A549 (cell line): ENCODE measurements around the gene GLIS1. TPM values are rescaled to one million over a fixed set of nuclear protein-coding genes. Genes with fewer than 3 reads are reported as not detected.

Experiments used
- ATAC-seq, 2 experiments: fragments of 200-7000 bp in 1 of 2; fragments of >200 bp in 1 of 2; cut with Nextera tagmentation in 1 of 2; cut with Tn5 transposase in 1 of 2; 3 replicates each; pipeline versions ENCODE4 v1.8.0 to v1.9.1; 2018 to 2020; ENCODE audit warnings: mild to moderate bottlenecking in 1 of 2, moderate library complexity in 1 of 2
- CTCF ChIA-PET: fragments of 300-600 bp; sonication (Branson Sonifier 250); formaldehyde crosslinking; extraction: SDS; loops from one replicate; lab custom pipeline; 2021; ENCODE audit warnings: antibody characterized with exemption, inconsistent platforms; lab: Yijun Ruan, JAX
- POLR2A ChIA-PET: fragments of 350-600 bp; formaldehyde crosslinking; extraction: SDS; loops from one replicate; lab custom pipeline; 2021; ENCODE audit warnings: antibody characterized with exemption, inconsistent platforms; lab: Yijun Ruan, JAX
- DNase-seq, 2 experiments: peaks; one replicate each; pipeline versions ENCODE4 v3.0.0 to v3.0.0-alpha.2; 2011 to 2016; ENCODE audit warnings: low read depth in 1 of 2, low spot score in 1 of 2
- FAIRE-seq: peaks from 2 replicates; lab custom pipeline; 2011; peaks lifted over from hg19 to GRCh38; lab: Jason Lieb, UNC
- H3K27ac ChIP-seq, 2 experiments: fragments of >200 bp; sonication (Bioruptor Twin); formaldehyde crosslinking; 3 replicates each; pipeline ENCODE4 v1.5.1; 2016 to 2017
- H3K4me1 ChIP-seq: fragments of >200 bp; sonication (Bioruptor Twin); formaldehyde crosslinking; 3 replicates; pipeline ENCODE4 v1.6.1; 2016
- H3K4me2 ChIP-seq: fragments of >200 bp; sonication (Bioruptor Twin); formaldehyde crosslinking; 3 replicates; pipeline ENCODE4 v1.6.1; 2016
- H3K4me3 ChIP-seq: fragments of >200 bp; sonication (Bioruptor Twin); formaldehyde crosslinking; 3 replicates; pipeline ENCODE4 v1.5.1; 2016
- H3K9me3 ChIP-seq: fragments of >200 bp; sonication (Bioruptor Twin); formaldehyde crosslinking; 3 replicates; pipeline ENCODE4 v1.6.1; 2016
- CBX8 ChIP-seq: fragments of 200-600 bp; sonication (generic); IDR thresholded peaks from 2 replicates; pipeline ENCODE4 v1.6.1; 2016
- CHD4 ChIP-seq: fragments of 200-600 bp; sonication (generic); IDR thresholded peaks from 2 replicates; pipeline ENCODE4 v1.6.1; 2016; ENCODE audit warnings: antibody characterized with exemption, mild to moderate bottlenecking, borderline replicate concordance
- ESRRA ChIP-seq: fragments of 150-350 bp; IDR thresholded peaks from 2 replicates; pipeline ENCODE4 v1.6.1; 2014; ENCODE audit warnings: mild to moderate bottlenecking, low read length, borderline replicate concordance
- FOSL2 ChIP-seq, 2 experiments: fragments of 450-650 bp in 1 of 2; fragments of >200 bp in 1 of 2; sonication (Bioruptor Twin) in 1 of 2; formaldehyde crosslinking; IDR thresholded peaks; 2 replicates each; pipeline versions ENCODE4 v1.5.0 to v1.6.1; 2016 to 2020; ENCODE audit warnings: mild to moderate bottlenecking in 1 of 2, moderate library complexity in 1 of 2
- HDAC2 ChIP-seq: fragments of 200-600 bp; sonication (generic); IDR thresholded peaks from 2 replicates; pipeline ENCODE4 v1.6.1; 2016
- HEYL ChIP-seq: fragments of 250-450 bp; sonication (Bioruptor Pico); IDR thresholded peaks from 2 replicates; pipeline ENCODE4 v1.8.0; 2021; ENCODE audit warnings: mild to moderate bottlenecking, moderate library complexity
- HOXB13 ChIP-seq: fragments of 250-450 bp; sonication (Bioruptor Pico); IDR thresholded peaks from 2 replicates; pipeline ENCODE4 v1.5.0; 2020; ENCODE audit warnings: low read depth, mild to moderate bottlenecking, moderate library complexity
- KDM5A ChIP-seq: fragments of 200-600 bp; sonication (generic); IDR thresholded peaks from 2 replicates; pipeline ENCODE4 v1.6.1; 2016; ENCODE audit warnings: antibody characterized with exemption, mild to moderate bottlenecking
- REST ChIP-seq: fragments of 200-600 bp; sonication (generic); IDR thresholded peaks from 2 replicates; pipeline ENCODE4 v1.6.1; 2016; ENCODE audit warnings: antibody characterized with exemption, mild to moderate bottlenecking, moderate library complexity
- SREBF2 ChIP-seq: fragments of 450-650 bp; IDR thresholded peaks from 2 replicates; pipeline ENCODE4 v1.6.1; 2014; ENCODE audit warnings: mild to moderate bottlenecking, moderate library complexity
- TP53 ChIP-seq: fragments of 250-450 bp; sonication (Bioruptor Pico); IDR thresholded peaks from 2 replicates; pipeline ENCODE4 v1.5.0; 2021; ENCODE audit warnings: mild to moderate bottlenecking, moderate library complexity
- ZC3H11A ChIP-seq: fragments of 450-650 bp; IDR thresholded peaks from 2 replicates; pipeline ENCODE4 v1.6.1; 2014; ENCODE audit warnings: antibody characterized with exemption, mild to moderate bottlenecking
- ZSCAN20 ChIP-seq: fragments of 250-450 bp; sonication (Bioruptor Pico); IDR thresholded peaks from 2 replicates; pipeline ENCODE4 v1.8.0; 2022; ENCODE audit warnings: mild to moderate bottlenecking, moderate library complexity
- WGBS: methylation state at CpG from one replicate; pipeline ENCODE4 v1.1.6; 2017; ENCODE audit errors: missing lambda C conversion rate; 5-methylcytosine and 5-hydroxymethylcytosine counted together
- polyA plus RNA-seq, 4 experiments: library from polyadenylated mRNA; depleted of rRNA in 3 of 4; stranded (reverse); fragments of >200 nt; fragmentation: RNase III in 1 of 4; extraction: RNeasy Plus Mini Kit Qiagen cat#74134 plus additional on column Dnase treatment in 1 of 4; gene quantifications; 2 replicates in 3 of 4; 3 replicates in 1 of 4; pipeline ENCODE4 v1.2.3, GENCODE V29; 2011 to 2017
- TF ChIP-seq, protein P1 (sequence below): fragments of 250-450 bp; sonication (Bioruptor Pico); IDR thresholded peaks from 2 replicates; pipeline ENCODE4 v1.5.0; 2020; ENCODE audit warnings: low read depth, mild to moderate bottlenecking, moderate library complexity
- TF ChIP-seq, protein P2 (sequence below): IDR thresholded peaks from 2 replicates; pipeline ENCODE4 v1.6.1; 2012; ENCODE audit warnings: low read depth, borderline replicate concordance
- TF ChIP-seq, protein P3 (sequence below): IDR thresholded peaks from 2 replicates; pipeline ENCODE4 v1.6.1; 2012
- TF ChIP-seq, protein P4 (sequence below): fragments of 150-350 bp; IDR thresholded peaks from 2 replicates; pipeline ENCODE4 v1.6.1; 2014; ENCODE audit warnings: low read depth, mild to moderate bottlenecking, low read length

The GLIS1 gene
- polyA plus RNA-seq, 2 of the 4 experiments (the other 2 are of a cell fraction) = 0.04 TPM; not detected in 1

DNA sequence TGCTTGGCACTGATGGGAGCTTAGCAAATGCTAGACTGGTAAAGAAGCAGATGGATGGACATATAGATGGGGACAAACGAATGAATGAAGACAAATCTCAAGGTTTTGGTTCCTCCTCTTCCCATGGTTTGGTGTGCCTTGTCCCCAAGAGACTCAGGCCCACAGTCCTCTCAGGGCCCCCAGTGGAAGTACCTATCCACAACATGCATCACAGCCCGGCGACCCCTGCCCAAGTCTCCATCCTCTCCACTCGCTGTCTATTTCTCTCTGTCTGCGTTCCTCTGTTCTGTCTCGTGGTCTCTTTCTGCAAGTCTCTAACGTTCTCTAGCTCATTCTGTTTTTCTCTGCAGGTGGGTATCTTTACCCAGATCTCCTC lies 85.8 kb downstream of the GLIS1 start:
- ChIA-PET POLR2A (no interaction called here), CTCF (no interaction called here)
- ATAC-seq = no peak
- Histone ChIP-seq H3K9me3 (no peaks in the 10 kb centered on the region), H3K4me3 (no peak overlapping the region), H3K4me1 (no peaks in the 10 kb centered on the region), H3K4me2 (no peak overlapping the region), H3K27ac (no peak overlapping the region)
- no peak for TF ChIP-seq ESRRA
- TF ChIP-seq, protein P1, sequence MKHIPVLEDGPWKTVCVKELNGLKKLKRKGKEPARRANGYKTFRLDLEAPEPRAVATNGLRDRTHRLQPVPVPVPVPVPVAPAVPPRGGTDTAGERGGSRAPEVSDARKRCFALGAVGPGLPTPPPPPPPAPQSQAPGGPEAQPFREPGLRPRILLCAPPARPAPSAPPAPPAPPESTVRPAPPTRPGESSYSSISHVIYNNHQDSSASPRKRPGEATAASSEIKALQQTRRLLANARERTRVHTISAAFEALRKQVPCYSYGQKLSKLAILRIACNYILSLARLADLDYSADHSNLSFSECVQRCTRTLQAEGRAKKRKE (CRISPR knock-in tag) = no peak
- no peak for TF ChIP-seq CBX8
- no peak for TF ChIP-seq HDAC2
- TF ChIP-seq TP53 (CRISPR knock-in tag) = no peak
- no peak for TF ChIP-seq KDM5A
- TF ChIP-seq REST = no peak
- TF ChIP-seq, protein P2, sequence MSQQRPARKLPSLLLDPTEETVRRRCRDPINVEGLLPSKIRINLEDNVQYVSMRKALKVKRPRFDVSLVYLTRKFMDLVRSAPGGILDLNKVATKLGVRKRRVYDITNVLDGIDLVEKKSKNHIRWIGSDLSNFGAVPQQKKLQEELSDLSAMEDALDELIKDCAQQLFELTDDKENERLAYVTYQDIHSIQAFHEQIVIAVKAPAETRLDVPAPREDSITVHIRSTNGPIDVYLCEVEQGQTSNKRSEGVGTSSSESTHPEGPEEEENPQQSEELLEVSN = no peak
- TF ChIP-seq, protein P3, sequence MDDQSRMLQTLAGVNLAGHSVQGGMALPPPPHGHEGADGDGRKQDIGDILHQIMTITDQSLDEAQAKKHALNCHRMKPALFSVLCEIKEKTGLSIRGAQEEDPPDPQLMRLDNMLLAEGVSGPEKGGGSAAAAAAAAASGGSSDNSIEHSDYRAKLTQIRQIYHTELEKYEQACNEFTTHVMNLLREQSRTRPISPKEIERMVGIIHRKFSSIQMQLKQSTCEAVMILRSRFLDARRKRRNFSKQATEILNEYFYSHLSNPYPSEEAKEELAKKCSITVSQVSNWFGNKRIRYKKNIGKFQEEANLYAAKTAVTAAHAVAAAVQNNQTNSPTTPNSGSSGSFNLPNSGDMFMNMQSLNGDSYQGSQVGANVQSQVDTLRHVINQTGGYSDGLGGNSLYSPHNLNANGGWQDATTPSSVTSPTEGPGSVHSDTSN = no peak
- no peak for TF ChIP-seq HEYL (CRISPR knock-in tag)
- no peak for TF ChIP-seq ZC3H11A
- no peak for TF ChIP-seq SREBF2
- no peak for TF ChIP-seq CHD4
- TF ChIP-seq FOSL2 (IDR thresholded peaks at IDR 0.05) = no peak
- TF ChIP-seq FOSL2 (CRISPR knock-in tag; IDR thresholded peaks at IDR 0.05) = no peak
- DNase-seq = no peak
- WGBS = 60% methylated on average over 7 of the region's 7 CpGs
- no peak for FAIRE-seq

- no peak for FAIRE-seq
- H3K27ac ChIP-seq = no peak overlapping the region
- ChIA-PET POLR2A (no interaction called here), CTCF (no interaction called here)
- ATAC-seq = no peak
- H3K9me3 ChIP-seq = no peaks in the 10 kb centered on the region
- 25% methylated on average over 7 of the region's 7 CpGs for WGBS
- TF ChIP-seq ZSCAN20 (CRISPR knock-in tag) = no peak
- no peak for TF ChIP-seq HOXB13 (CRISPR knock-in tag)
- TF ChIP-seq, protein P4, sequence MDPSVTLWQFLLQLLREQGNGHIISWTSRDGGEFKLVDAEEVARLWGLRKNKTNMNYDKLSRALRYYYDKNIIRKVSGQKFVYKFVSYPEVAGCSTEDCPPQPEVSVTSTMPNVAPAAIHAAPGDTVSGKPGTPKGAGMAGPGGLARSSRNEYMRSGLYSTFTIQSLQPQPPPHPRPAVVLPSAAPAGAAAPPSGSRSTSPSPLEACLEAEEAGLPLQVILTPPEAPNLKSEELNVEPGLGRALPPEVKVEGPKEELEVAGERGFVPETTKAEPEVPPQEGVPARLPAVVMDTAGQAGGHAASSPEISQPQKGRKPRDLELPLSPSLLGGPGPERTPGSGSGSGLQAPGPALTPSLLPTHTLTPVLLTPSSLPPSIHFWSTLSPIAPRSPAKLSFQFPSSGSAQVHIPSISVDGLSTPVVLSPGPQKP = no peak
- TF ChIP-seq SREBF2 = no peak
- H3K4me2 ChIP-seq = no peak overlapping the region
- H3K4me3 ChIP-seq = no peak overlapping the region
- no peaks in the 10 kb centered on the region for H3K4me1 ChIP-seq
- DNase-seq = no peak
These were observed 86.3 kb downstream of the GLIS1 start for GRCh38 chr1:53652441-53653199.
